GM18951 (cell line): ENCODE measurements around the gene ZNF567.
"Not testable (repeated sequence)": the region's sequence is repeated elsewhere in the genome, so short reads cannot be mapped to it uniquely, and the experiment has no call there.

Source experiments
- POLR2A ChIP-seq: IDR thresholded peaks from 4 replicates; pipeline ENCODE4 v1.6.1; 2011; ENCODE audit warnings: mild to moderate bottlenecking; ENCODE audit not compliant: insufficient read length, insufficient read depth; ENCODE audit errors: extremely low read depth
- in situ Hi-C: fragments of 300-500 bp; cut with MboI; formaldehyde crosslinking; loops from one replicate; pipeline ENCODE4 v1.12.0; 2022; ENCODE audit warnings: low sequenced_read_pairs, mixed read lengths, inconsistent platforms; ENCODE audit not compliant: unreplicated experiment

The ZNF567 gene

DNA sequence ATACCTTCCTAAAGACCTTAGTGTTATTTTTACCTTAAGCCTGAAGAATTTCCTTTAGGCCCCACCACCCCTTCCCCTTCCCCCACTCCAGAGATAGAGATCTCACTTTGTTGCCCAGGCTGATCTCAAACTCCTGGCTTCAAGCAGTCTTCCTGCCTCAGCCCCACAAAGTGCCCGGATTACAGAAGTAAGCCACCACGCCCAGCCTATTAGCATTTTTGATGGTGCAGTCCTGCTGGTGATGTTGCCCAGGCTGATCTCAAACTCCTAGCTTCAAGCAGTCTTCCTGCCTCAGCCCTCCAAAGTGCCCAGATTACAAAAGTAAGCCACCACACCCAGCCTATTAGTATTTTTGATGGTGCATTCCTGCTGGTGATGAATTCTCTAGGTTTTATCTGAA is 22.0 kb downstream of the ZNF567 start:
- no peak for TF ChIP-seq POLR2A
- in situ Hi-C loops: no loop called here

DNA sequence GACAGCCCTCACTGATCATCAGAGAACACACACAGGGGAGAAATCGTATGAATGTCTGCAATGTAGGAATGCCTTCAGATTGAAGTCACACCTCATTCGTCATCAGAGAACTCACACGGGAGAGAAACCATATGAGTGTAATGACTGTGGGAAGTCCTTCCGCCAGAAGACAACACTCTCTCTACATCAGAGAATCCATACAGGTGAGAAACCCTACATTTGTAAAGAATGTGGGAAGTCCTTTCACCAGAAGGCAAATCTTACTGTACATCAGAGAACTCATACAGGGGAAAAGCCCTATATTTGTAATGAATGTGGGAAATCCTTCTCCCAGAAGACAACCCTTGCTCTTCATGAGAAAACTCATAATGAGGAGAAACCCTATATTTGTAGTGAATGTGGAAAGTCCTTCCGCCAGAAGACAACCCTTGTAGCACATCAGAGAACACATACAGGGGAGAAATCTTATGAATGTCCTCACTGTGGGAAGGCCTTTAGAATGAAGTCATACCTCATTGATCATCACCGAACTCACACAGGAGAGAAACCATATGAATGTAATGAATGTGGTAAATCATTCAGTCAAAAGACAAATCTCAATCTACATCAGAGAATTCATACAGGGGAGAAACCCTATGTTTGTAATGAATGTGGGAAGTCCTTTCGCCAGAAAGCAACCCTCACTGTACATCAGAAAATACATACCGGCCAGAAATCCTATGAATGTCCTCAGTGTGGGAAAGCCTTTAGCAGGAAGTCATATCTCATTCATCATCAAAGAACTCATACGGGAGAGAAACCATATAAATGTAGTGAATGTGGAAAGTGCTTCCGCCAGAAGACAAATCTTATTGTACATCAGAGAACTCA is 32.5 kb downstream of the ZNF567 start:
- in situ Hi-C loops: no loop called here
- no peak for TF ChIP-seq POLR2A

DNA sequence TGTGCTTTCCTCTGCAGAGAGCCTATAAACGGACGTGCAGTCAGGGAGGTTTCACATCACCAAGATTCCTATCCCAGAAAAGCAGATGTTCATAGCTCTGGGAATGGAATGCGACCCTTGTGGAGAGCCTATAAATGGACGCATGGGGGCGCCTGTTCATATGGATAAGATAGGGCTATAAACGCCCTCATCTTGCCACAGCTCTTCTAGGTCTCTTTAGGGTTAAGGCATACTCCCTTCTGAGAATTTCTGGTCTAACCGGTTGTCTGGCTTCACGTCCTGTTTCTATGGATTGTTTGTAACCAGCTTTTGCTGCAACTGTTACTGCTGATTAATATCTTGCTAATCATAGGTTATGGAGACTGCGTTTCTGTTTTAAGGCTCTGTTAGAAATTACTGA is 48.8 kb downstream of the ZNF567 start:
- in situ Hi-C loops: not testable (repeated sequence)

- TF ChIP-seq POLR2A: no peak
- in situ Hi-C loops: no loop called here
Observed at GRCh38 chr19:36745870-36746269, 58.5 kb downstream of the ZNF567 start.

- TF ChIP-seq POLR2A: no peak
- in situ Hi-C loops: no loop called here
Observed at GRCh38 chr19:36747750-36748149, 60.3 kb downstream of the ZNF567 start.

- in situ Hi-C loops: no loop called here
- no peak for TF ChIP-seq POLR2A
Observed at GRCh38 chr19:36748431-36749275, 61.2 kb downstream of the ZNF567 start.

DNA sequence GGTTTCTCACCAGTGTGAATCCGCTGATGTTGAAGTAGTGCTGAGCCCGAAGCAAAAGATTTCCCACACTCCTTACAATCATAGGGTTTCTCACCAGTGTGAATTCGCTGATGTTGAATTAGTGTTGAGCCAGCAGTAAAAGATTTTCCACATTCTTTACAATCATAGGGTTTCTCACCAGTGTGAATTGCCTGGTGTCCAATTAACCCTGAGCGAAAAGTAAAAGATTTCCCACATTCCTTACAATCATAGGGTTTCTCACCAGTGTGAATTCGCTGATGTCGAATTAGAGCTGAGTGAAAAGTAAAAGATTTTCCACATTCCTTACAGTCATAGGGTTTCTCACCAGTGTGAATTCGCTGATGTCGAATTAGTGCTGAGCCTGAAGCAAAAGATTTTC is 62.2 kb downstream of the ZNF567 start:
- in situ Hi-C loops: not testable (repeated sequence)

- TF ChIP-seq POLR2A: no peak
- in situ Hi-C loops: no loop called here
Observed at GRCh38 chr19:36750066-36750691, 62.8 kb downstream of the ZNF567 start.
